Adrenal gland (tissue), 5 donors: ENCODE results near the gene NEK7.

Experiments used
- POLR2A ChIP-seq, 2 donors: fragments of 450-650 bp; IDR thresholded peaks; one replicate each; pipeline ENCODE4 v1.6.1; 2017; ENCODE audit warnings: antibody characterized with exemption in 2 of 2, mild to moderate bottlenecking in 2 of 2, moderate library complexity in 1 of 2
- TF ChIP-seq, protein P1 (sequence below), 6 experiments: fragments of 450-650 bp in 4 of 6; fragments of 200-600 bp in 2 of 6; sonication (generic) in 1 of 6; IDR thresholded peaks; 1 replicate in 5 of 6; 2 replicates in 1 of 6; pipeline versions ENCODE4 v1.5.1 to v1.8.0; 2016 to 2021; ENCODE audit warnings: antibody characterized with exemption in 6 of 6, mild to moderate bottlenecking in 2 of 6, moderate library complexity in 1 of 6
- donor health status: DM: no; HTN: no; CAD: no.

DNA sequence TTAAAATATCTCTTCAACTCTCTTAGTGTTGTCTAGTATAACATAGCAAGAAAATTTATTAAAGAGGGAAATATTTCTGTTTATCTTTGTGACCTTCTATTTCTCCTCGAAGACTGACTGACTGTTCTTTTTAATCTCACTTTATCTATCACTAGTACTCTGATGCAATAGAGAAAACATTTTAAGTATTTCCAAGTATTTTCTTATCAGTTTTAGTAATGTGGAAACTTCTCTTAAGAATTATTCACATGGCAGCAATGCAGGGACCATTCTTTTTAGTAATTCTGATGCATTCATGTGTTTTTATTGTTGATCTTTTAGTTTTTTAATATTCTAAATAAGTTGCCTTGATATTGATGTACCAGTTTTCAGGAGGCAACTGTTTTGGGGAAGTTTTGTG is 115.7 kb downstream of the NEK7 start:
- no peak for TF ChIP-seq POLR2A (IDR thresholded peaks at IDR 0.05)
- TF ChIP-seq, protein P1, sequence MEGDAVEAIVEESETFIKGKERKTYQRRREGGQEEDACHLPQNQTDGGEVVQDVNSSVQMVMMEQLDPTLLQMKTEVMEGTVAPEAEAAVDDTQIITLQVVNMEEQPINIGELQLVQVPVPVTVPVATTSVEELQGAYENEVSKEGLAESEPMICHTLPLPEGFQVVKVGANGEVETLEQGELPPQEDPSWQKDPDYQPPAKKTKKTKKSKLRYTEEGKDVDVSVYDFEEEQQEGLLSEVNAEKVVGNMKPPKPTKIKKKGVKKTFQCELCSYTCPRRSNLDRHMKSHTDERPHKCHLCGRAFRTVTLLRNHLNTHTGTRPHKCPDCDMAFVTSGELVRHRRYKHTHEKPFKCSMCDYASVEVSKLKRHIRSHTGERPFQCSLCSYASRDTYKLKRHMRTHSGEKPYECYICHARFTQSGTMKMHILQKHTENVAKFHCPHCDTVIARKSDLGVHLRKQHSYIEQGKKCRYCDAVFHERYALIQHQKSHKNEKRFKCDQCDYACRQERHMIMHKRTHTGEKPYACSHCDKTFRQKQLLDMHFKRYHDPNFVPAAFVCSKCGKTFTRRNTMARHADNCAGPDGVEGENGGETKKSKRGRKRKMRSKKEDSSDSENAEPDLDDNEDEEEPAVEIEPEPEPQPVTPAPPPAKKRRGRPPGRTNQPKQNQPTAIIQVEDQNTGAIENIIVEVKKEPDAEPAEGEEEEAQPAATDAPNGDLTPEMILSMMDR (IDR thresholded peaks at IDR 0.05): no peak
